ENCODE results near the gene DGCR6L.

DGCR6L gene

GRCh38 chr22:20264614-20265452 is 55.0 kb downstream of the DGCR6L start:
- TF ChIP-seq ZFX (IDR thresholded peaks at IDR 0.05) = no peak
- no peak for TF ChIP-seq CTCF (conservative IDR thresholded peaks at IDR 0.05)

More at GRCh38 chr22:20264614-20265452, 55.0 kb downstream of the DGCR6L start:
- H3K27ac ChIP-seq = no peak overlapping the region
